NCI-H2081 (cell line): ENCODE results near the gene IFNAR1.
A peak's percentile ranks its signal among the peaks of the same experiment; 100 is the strongest.

ENCODE experiments used
- DNase-seq, 2 experiments: peaks; one replicate each; lab custom pipeline; 2025; lab: John Stamatoyannopoulos, UW

Gene IFNAR1

DNA sequence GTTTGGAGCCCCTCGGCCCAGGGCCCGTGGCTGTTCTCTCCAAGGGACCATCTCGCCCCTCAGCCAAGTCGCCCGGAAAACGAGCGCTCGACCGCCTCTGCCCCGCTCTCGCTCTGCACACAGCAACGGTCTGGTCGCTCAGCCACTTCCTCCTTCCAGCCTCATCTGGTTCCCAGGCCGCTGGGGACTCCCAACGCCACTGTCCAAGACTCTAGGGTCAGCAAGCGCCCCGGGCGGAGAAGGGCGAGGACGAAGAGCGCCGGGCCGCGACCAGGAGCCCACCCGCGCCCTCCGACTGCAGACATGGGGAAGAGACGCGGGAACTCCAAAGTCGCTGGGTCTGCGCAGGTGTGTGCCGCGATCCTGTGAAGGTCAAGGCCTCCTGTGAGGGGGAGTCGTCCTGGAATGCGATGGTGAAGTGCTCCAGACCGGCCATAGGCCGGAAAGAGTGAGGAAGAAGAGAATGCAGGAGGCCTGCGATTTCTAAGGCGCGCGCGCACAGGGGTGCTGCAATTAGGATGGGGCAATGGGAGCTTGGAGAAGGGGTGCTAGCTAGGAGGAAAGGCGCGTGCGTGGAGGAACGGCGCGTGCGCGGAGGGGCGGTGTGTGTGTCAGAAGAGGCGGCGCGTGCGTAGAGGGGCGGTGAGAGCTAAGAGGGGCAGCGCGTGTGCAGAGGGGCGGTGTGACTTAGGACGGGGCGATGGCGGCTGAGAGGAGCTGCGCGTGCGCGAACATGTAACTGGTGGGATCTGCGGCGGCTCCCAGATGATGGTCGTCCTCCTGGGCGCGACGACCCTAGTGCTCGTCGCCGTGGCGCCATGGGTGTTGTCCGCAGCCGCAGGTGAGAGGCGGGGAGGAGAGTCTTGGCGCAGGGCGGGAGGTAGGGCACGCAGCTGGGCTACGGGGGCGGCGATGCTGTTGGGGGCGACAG, at the start of gene IFNAR1:
Gene IFNAR1, plus strand, starts transcription at position 680 of the 931 bp plus-strand sequence. Its CDS starts 86 bp downstream, at position 766.
- DNase-seq = peak; percentile 96 to 97

DNA sequence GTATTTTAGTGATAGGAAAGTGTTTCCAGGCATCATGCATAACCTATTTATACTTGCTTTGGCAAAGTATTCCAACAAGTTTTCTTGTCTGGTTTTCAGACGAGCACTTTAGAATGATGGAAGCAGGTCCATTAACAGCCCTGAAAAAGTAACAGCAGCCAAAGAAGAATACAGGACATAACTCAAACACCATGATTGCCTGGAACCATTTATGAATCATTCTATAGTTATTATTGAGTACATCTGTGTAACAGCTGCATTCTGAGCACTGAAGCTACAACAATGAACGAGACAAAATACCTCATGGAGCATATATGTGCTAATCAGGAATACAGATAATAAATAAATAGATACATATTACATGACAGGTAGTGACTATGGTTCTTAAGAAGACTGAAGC, 46.0 kb upstream of the IFNAR1 start:
- no peak for DNase-seq

GRCh38 chr21:33279330-33279820, 45.4 kb upstream of the IFNAR1 start:
- DNase-seq = no peak

GRCh38 chr21:33281096-33281652, 43.6 kb upstream of the IFNAR1 start:
- no peak for DNase-seq

GRCh38 chr21:33283203-33283602, 41.6 kb upstream of the IFNAR1 start:
- DNase-seq = no peak

GRCh38 chr21:33286076-33286475, 38.7 kb upstream of the IFNAR1 start:
- DNase-seq = no peak

DNA sequence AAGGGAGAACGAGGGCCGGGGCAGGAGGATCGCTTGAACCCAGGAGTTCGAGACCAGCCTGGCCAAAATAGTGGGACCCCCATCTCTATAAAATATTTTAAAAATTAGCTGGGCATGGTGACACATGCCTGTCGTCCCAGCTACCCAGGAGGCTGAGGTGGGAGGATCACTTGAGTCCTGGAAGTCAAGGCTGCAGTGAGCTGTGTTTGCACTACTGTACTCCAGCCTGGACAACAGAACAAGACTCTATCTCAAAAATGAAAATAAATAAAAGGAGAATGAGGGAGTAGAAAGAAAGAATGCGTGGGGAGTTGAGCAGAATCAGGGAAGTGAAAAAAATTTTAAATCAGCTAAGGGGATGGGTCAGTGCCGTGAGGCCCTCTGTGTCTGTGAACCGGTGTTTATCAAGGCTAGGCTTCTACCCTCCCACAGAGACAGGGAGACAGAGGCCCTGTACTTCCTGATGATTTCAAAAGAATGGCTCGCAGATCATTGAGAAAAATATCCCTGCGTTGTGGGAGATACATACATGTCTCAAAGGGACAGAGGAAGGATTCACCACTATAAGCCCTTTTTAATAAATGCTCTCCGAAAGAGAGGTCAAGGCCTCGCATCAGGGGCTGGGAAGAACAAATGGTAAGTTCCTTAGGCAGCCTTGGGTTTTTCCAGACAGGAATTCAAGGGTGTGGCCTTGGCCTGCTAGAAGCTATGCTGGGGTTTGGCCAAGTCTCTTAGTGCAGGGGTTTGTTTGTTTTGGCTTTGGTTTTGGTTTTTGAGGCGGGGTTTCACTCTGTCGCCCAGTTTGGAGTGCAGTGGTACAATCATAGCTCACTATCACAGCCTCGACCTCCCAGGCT, 37.9 kb upstream of the IFNAR1 start:
- DNase-seq = peak in 1 of 2 experiments; percentile 15

- no peak for DNase-seq
Measured at GRCh38 chr21:33289199-33289819, 35.5 kb upstream of the IFNAR1 start.

DNA sequence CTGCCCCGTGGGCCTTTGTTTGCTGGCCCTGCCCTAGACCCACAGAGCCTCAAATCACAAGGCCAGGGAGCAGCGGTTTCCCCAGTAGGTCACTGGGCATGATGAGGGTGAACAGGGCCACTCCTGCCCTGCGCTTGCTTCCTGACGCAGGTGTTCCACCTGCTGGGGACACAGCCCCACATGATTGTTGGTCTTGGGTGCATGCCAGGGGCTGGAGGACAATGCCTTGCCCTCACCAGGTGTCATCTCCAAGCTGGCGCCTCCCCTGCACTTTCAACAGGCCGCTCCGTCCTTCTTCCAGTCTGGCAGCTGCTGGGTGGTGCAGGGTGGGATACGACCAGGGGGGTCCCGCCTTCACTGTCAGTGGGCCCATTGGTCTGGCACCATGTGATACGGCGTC, 34.3 kb upstream of the IFNAR1 start:
- DNase-seq = peak; percentile 56 to 68

GRCh38 chr21:33291686-33292085, 33.1 kb upstream of the IFNAR1 start:
- DNase-seq = no peak

- no peak for DNase-seq
Measured at GRCh38 chr21:33292724-33293123, 32.0 kb upstream of the IFNAR1 start.

GRCh38 chr21:33293136-33293535, 31.6 kb upstream of the IFNAR1 start:
- no peak for DNase-seq

- DNase-seq = no peak
Measured at GRCh38 chr21:33293811-33294216, 31.0 kb upstream of the IFNAR1 start.

GRCh38 chr21:33296156-33296555, 28.6 kb upstream of the IFNAR1 start:
- DNase-seq = no peak

DNA sequence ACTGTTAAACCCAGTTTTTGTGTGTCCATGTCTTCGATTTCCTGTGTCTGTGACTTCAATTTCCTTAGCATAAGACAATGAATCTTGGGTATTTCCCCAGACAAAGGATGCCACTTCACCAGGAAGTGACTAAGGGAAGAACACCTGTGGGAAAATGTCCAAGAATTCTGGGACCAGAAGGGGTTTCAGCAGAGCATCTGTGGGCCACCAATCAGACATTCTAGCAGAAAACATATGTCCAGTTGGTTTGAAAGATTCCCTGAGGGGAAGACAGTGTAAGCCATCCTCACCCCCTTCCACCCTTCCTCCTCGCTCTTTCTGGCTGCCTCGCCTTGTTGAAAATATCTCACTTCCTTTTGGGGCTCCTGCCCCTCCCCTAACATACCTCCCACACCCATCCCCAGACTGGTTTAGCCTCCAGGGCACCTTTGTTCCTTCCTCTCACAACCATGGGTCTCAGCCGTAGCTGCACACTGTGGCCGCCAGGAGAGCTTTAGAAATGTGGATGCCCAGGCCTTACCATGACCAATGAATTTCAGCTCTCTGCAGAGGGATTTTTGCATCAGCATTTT, 25.5 kb upstream of the IFNAR1 start:
- DNase-seq = no peak

GRCh38 chr21:33300701-33301631, 23.8 kb upstream of the IFNAR1 start:
- DNase-seq = peak in 1 of 2 experiments; percentile 45

- no peak for DNase-seq
Measured at GRCh38 chr21:33301632-33302002, 23.2 kb upstream of the IFNAR1 start.

DNA sequence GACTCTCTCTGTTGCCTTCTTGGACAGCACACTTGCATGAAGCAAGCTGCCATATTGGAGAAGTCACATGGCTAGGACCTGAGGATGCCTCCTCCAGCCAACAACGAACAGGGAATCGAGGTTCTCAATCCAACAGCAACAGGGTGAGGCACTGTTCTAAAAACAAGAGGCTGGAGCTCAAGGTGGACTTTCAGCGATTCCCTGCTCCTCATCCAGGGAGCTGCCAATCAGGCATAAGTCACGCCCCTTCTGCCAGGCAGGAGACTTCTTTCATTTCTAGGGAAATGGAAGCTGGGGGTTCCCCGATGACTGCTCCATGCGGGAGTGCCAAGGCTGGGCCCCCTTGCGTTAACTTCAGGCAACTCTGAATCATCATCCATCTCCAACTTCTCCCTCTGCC, 22.7 kb upstream of the IFNAR1 start:
- DNase-seq = no peak

DNA sequence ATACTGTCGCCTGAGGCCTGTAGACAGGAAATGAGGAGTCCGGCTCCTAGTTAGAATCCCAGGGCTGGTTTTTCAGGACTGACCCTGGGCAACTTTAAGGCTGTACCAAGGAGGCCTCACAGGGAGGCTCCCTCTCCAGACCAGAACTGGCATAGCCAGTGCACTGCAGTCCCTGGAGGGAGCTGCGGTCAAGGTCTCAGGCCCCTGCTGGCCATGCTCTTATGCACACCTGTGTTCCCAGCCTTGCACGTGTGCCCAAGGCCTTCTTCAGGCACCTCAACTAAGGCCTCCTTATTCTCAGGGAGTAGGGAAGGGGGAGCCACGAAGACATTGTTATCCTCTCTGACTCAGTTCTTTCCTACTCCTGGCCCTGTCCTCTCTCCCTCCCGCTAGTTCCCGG, 22.0 kb upstream of the IFNAR1 start:
- DNase-seq = no peak

GRCh38 chr21:33305344-33305671, 19.5 kb upstream of the IFNAR1 start:
- no peak for DNase-seq

GRCh38 chr21:33305938-33306337, 18.8 kb upstream of the IFNAR1 start:
- no peak for DNase-seq
